ENCODE measurements around the gene DNAJB12.

- TF ChIP-seq ZNF274 (IDR thresholded peaks at IDR 0.05; ENCODE audit: low read depth, low read length): no peak
- TF ChIP-seq SUZ12 (IDR thresholded peaks at IDR 0.05; ENCODE audit: extremely low read depth, insufficient read depth, insufficient read length): no peak
Observed at GRCh38 chr10:72367301-72367960, 12.7 kb upstream of the DNAJB12 start.
